ENCODE measurements around the gene BANP. TPM values are rescaled to one million over a fixed set of nuclear protein-coding genes. Genes with fewer than 3 reads are reported as not detected.

BANP gene
- total RNA-seq, 4 donors from 2014 or later, result 18.9 to 33.6 (median 28.2) TPM

- Histone ChIP-seq H3K27me3 (no peaks in the 10 kb centered on the region), H3K4me3 (no peak overlapping the region), H3K4me1 (peaks cover 0 to 4% (median 0%) of the 10 kb centered on the region in 4 donors), H3K27ac (replicated peaks in 1 of 4) (no peak overlapping the region), H3K36me3 (peaks cover 3 to 60% (median 45%) of the 10 kb centered on the region in 4 donors), H3K9me3 (no peaks in the 10 kb centered on the region)
- 95% methylated on average over 22 of the region's 25 CpGs for WGBS
- intact Hi-C loops (cut with DNase I), result no loop called here
- no peak for DNase-seq (ENCODE audit: extremely low spot score)
- TF ChIP-seq EP300 (IDR thresholded peaks at IDR 0.05), result no peak
- no peak for TF ChIP-seq POLR2A (IDR thresholded peaks at IDR 0.05; ENCODE audit: low read depth)
- no peak for TF ChIP-seq CTCF (IDR thresholded peaks at IDR 0.05)
- no peak for TF ChIP-seq POLR2AphosphoS5 (IDR thresholded peaks at IDR 0.05)
Measured at GRCh38 chr16:88005968-88006367, 54.7 kb downstream of the BANP start.

GRCh38 chr16:88007321-88007731 lies 56.1 kb downstream of the BANP start:
- DNase-seq (ENCODE audit: extremely low spot score), result no peak
- intact Hi-C loops (cut with DNase I), result no loop called here
- TF ChIP-seq POLR2A (IDR thresholded peaks at IDR 0.05; ENCODE audit: low read depth), result no peak
- TF ChIP-seq POLR2AphosphoS5 (IDR thresholded peaks at IDR 0.05), result no peak
- no peak for TF ChIP-seq CTCF (IDR thresholded peaks at IDR 0.05)
- no peak for TF ChIP-seq EP300 (IDR thresholded peaks at IDR 0.05)
- H3K4me3 ChIP-seq, result no peak overlapping the region
- 82% methylated on average over 10 of the region's 10 CpGs for WGBS
- no peaks in the 10 kb centered on the region for H3K9me3 ChIP-seq
- no peak overlapping the region for H3K27ac ChIP-seq (replicated peaks in 1 of 4)
- H3K27me3 ChIP-seq, result no peaks in the 10 kb centered on the region
- H3K36me3 ChIP-seq, result peaks cover 3 to 65% (median 48%) of the 10 kb centered on the region in 4 donors
- H3K4me1 ChIP-seq, result peaks cover 0 to 4% (median 0%) of the 10 kb centered on the region in 4 donors

GRCh38 chr16:88008840-88009239 lies 57.6 kb downstream of the BANP start:
- Histone ChIP-seq H3K4me1 (peaks cover 0 to 10% (median 3%) of the 10 kb centered on the region in 4 donors), H3K9me3 (no peaks in the 10 kb centered on the region), H3K36me3 (peaks cover 3 to 66% (median 55%) of the 10 kb centered on the region in 4 donors), H3K27ac (replicated peaks in 1 of 4) (no peak overlapping the region), H3K4me3 (no peak overlapping the region), H3K27me3 (no peaks in the 10 kb centered on the region)
- WGBS, result 82% methylated on average over 5 of the region's 5 CpGs
- intact Hi-C loops (cut with DNase I), result no loop called here
- TF ChIP-seq POLR2AphosphoS5 (IDR thresholded peaks at IDR 0.05) (no peak), EP300 (IDR thresholded peaks at IDR 0.05) (no peak), POLR2A (IDR thresholded peaks at IDR 0.05; ENCODE audit: low read depth) (no peak), CTCF (IDR thresholded peaks at IDR 0.05) (no peak)
- no peak for DNase-seq (ENCODE audit: extremely low spot score)

GRCh38 chr16:88009563-88010342 lies 58.5 kb downstream of the BANP start:
- DNase-seq (ENCODE audit: extremely low spot score), result no peak
- 93% methylated on average over 7 of the region's 7 CpGs for WGBS
- Histone ChIP-seq H3K9me3 (no peaks in the 10 kb centered on the region), H3K4me1 (peaks cover 0 to 19% (median 12%) of the 10 kb centered on the region in 4 donors), H3K27ac (replicated peaks in 1 of 4) (no peak overlapping the region), H3K4me3 (no peak overlapping the region), H3K36me3 (peaks cover 0 to 60% (median 48%) of the 10 kb centered on the region in 4 donors), H3K27me3 (no peaks in the 10 kb centered on the region)
- no peak for TF ChIP-seq POLR2AphosphoS5 (IDR thresholded peaks at IDR 0.05)
- TF ChIP-seq POLR2A (IDR thresholded peaks at IDR 0.05; ENCODE audit: low read depth), result no peak
- TF ChIP-seq EP300 (IDR thresholded peaks at IDR 0.05), result no peak
- TF ChIP-seq CTCF (IDR thresholded peaks at IDR 0.05), result no peak
- intact Hi-C loops (cut with DNase I), result no loop called here

All from esophagus muscularis mucosa (tissue), 4 donors.